Activated CD8-positive, alpha-beta memory T cell treated with anti-CD3 and anti-CD28 coated beads for 1 hour (primary cell): ENCODE results near the gene CD27.
"Not testable (repeated sequence)": the region's sequence is repeated elsewhere in the genome, so short reads cannot be mapped to it uniquely, and the experiment has no call there.

Source experiments
- DNase-seq, 2 donors: peaks; one replicate each; pipeline ENCODE4 v3.0.0-alpha.2; 2020; ENCODE audit warnings: low read depth in 1 of 2; ENCODE audit errors: extremely low read depth in 1 of 2

CD27 gene

DNA sequence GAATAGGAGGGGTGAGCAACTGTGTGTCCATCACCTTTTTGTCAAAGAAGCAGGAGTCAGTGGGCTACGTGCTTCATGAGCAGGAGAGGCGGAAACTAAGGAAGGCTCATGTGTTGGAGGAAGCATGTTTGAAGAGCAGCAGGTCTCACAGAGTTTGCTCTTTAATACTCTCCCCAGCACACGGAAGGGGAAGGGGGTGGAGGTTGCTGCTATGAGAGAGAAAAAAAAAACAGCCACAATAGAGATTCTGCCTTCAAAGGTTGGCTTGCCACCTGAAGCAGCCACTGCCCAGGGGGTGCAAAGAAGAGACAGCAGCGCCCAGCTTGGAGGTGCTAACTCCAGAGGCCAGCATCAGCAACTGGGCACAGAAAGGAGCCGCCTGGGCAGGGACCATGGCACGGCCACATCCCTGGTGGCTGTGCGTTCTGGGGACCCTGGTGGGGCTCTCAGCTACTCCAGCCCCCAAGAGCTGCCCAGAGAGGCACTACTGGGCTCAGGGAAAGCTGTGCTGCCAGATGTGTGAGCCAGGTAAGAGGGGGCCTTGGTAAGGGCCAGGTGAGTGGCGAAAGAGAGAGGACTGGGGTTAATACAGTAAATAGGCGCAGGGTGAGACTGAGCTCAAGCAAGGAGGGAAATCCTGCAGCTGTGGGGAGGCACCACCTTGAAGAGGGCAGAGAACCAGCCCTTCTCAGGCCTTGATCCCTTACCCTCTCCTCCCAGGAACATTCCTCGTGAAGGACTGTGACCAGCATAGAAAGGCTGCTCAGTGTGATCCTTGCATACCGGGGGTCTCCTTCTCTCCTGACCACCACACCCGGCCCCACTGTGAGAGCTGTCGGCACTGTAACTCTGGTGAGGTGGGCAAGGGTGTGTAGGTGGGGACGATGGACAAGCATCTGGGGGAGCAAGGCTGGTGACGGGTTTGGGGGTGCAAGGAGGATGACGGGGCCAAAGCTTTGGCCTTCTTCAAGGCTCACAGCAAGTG, at the start of gene CD27:
Gene CD27, plus strand, starts transcription at position 252 of the 985 bp plus-strand sequence. Its CDS starts 141 bp downstream, at position 393.
- DNase-seq = no peak

GRCh38 chr12:6396031-6396430, 48.7 kb upstream of the CD27 start:
- DNase-seq = no peak

GRCh38 chr12:6399884-6400644, 44.7 kb upstream of the CD27 start:
- no peak for DNase-seq

GRCh38 chr12:6404390-6404789, 40.4 kb upstream of the CD27 start:
- no peak for DNase-seq

DNA sequence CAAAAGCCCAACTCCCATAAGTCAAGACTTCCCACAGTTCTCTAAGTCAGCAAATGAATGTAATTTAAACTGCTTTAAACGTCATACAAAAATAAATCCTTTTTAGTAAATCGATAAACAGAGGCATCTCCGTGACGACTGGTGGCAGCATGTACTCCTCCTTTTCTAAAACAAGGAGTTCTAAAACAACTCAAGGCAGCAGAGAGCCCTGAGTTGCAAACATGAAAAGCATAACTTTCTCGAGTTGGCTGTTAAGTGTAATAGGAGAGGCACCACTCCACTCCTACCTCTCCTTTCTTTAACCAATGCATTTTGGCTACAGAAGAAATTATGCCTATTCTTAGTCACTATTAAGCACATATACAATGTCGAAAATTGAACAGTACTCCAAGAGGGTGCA, 38.8 kb upstream of the CD27 start:
- DNase-seq = no peak

- no peak for DNase-seq
Measured at GRCh38 chr12:6407236-6407954, 37.4 kb upstream of the CD27 start.

DNA sequence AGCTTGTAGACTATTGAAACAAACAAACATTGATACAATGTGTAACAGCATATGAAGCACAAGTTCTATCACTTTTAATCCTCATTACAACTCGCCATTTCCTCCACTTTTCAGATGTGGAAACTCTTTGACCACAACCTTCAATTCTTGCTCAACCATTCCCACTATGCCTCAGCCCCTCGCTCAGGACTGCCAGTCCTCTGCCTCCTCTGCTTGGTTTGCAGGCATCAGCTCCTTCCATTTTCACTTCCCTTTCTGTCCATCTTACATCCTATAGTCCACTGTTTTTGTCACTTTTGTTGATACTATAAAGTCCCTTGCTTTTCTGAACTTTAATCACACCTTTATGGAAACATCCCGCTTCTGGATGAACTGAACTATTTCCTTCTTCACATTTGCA, 28.2 kb upstream of the CD27 start:
- DNase-seq = no peak

DNA sequence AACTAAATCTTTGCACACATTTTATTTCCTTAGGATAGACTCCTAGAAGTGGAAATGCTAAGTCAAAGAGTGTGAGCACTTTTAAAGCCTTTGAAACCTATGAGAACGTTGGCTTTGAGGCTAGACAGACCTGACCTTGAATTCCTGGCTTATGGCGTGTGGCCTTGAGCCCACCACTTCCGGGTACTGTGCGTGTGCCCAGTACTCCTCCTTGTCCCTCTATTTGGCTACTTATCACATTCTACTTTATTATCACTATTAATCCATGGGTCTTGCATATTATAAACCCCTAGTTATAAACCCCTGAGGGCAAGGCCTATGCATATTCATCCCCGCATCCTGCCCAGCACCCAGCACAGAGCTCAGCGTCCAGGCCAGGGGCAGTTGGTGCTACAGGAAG, 26.0 kb upstream of the CD27 start:
- no peak for DNase-seq

DNA sequence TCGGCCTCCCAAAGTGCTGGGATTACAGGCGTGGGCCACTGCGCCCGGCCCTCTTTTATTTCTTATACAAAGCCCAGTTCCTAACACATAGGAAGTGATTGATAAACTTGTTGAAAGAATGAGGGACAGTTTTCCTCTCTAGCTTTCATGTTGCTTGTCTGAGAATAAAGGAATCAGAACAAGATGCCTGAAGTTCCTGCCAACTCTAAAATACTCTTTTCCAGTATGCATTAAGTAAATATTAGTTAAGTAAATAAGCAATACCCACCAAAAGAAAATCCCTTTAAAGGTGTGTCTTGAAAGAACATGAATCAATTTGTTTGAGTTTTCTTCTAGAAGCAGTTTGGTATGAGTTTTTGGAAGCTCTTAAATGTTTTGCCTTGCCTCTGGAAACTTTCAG, 24.4 kb upstream of the CD27 start:
- DNase-seq = no peak

- DNase-seq = peak in 1 of 2 donors; percentile 49
Measured at GRCh38 chr12:6423267-6424007, 21.3 kb upstream of the CD27 start.

DNA sequence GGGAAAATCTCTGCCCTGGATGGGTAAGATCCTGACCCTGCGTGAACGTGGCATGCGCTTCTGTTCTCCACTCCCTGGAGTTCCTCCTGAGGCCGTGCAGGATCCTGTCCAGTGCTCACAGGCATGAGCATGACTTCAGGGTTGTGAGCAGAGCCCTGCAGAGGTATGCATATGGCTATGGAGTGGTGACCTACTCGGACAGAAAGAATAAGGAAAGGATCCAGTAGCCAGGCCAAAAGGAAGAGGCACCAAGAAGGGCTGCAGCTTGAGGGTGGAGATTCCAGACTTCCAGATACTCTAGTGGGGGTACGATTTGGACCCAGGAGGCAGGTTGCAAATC, 20.8 kb upstream of the CD27 start:
- DNase-seq = no peak

- DNase-seq = no peak
Measured at GRCh38 chr12:6424866-6425265, 19.9 kb upstream of the CD27 start.

DNA sequence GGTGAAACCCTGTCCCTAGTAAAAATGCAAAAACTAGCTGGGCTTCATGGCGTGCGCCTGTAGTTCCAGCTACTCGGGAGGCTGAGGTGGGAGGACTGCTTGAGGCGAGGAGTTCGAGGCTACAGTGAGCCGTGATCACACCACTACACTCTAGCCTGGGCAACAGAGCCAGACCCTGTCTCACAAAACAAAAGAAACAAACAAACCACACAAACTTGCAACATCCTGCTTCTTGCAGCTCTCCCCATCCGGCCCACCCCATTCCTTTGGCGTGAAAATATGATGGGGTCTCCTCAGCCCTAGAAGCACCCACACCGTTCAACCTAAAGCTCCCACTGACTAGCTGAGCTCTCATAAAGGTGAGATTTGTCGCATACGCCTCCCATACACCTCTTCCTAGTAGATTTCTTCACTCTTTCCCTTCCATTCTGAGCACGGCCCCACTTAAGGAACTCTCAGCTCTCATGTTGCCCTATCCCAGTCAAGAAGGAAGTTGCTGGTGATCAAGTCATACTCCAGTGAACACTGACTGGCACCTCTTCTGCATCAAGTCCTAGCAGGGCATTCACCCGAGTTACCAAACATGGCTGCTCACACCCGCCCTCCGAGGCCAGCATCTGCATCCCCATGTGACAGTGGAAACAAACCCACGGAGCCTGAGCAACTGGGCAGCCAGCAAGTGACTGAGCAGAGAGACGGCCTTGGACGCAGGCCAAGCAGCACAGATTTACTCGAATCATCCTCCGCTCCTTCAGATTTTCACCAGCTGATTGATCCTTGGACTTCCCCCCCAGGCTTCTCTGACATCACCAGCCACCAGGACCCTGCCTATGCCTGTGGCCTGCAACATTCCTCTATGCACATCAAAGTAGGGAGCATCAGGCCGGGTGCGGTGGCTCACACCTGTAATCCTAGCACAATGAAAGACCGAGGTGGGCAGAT, 18.9 kb upstream of the CD27 start:
- DNase-seq = no peak

DNA sequence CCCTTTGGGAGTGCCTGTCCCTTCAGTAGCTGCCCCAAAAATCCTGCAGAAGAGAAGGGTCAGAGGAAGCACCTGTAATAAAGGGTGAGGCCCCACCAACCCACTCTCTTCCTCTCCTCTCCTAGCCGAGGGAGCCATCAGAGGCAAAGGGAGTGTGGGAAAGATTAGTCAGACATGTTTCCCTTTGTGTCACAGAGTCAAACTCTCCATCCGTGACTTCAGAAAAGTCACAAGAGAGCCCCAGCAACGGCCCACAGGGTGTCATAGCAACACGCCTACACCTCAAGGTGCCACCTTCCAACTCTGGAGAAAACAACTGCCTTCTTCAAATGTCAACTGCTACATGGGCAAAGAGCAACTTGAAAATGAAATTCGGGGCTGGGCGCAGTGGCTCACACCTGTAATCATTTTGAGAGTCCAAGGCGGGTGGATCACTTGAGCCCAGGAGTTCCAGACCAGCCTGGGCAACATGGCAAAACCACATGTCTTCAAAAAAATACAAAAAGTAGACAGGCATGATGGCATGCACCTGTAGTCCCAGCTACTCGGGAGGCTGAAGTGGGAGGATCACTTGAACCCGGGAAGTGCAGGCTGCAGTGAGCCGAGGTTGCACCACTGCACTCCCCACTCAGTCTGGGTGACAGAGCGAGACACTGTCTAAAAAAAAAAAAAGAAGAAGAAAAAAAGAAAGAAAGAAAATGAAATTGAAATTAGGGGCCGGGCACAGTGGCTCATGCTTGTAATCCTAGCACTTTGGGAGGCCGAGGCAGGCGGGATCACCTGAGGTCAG, 17.7 kb upstream of the CD27 start:
- DNase-seq = peak; percentile 67 to 77

DNA sequence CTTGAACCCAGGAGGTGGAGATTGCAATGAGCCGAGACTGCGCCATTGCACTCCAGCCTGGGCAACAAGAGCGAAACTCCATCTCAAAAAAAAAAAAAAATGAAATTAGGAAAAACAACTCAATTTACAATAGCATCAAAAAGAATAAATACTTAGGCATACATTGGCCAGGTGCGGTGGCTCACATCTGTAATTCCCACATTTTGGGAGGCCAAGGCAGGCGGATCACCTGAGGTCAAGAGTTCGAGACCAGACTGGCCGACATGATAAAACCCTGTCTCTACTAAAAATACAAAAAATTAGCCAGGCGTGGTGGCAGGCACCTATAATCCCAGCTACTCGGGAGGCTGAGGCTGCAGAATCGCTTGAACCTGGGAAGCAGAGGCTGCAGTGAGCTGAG, 17.0 kb upstream of the CD27 start:
- not testable (repeated sequence) for DNase-seq

DNA sequence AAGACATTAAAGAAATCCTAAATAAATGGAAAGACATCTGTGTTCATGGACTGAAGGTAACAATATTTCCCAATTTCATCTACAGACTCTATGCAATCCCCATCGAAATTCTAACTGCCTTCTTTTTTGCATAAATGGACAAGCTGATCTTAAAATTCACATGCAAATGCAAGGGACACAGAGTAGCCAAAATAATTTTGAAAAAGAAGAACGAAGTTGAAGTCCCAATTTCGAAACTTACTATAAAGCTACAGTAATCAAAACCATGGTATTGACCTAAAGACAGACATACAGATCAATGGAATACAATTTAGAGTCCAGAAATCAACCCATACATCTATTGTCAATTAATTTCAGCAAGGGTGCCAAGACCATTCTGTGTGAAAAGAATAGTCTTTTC, 16.4 kb upstream of the CD27 start:
- no peak for DNase-seq

GRCh38 chr12:6430124-6430989, 14.4 kb upstream of the CD27 start:
- no peak for DNase-seq

- no peak for DNase-seq
Measured at GRCh38 chr12:6432991-6433390, 11.8 kb upstream of the CD27 start.
